A673 (cell line): Measurements from ENCODE around the gene WBP1L. TPM values are rescaled to one million over a fixed set of nuclear protein-coding genes. Genes with fewer than 3 reads are reported as not detected.

Experiments
- BruUV-seq: library from RNA; stranded (reverse); fragments of 400-500 nt; replicated peaks from 2 replicates; lab custom pipeline; 2021; lab: Mats Ljungman, UMichigan
- CTCF ChIA-PET: fragments of 300-600 bp; sonication (Branson Sonifier 250); formaldehyde crosslinking; loops from one replicate; lab custom pipeline; 2022; ENCODE audit warnings: antibody characterized with exemption; lab: Charles Lee
- POLR2A ChIA-PET: fragments of 300-600 bp; sonication (Branson Sonifier 250); formaldehyde crosslinking; loops from one replicate; lab custom pipeline; 2022; ENCODE audit warnings: antibody characterized with exemption; ENCODE audit not compliant: low non-redundant PET; lab: Charles Lee
- DNase-seq: peaks from one replicate; pipeline ENCODE4 v3.0.0-alpha.2; 2015; ENCODE audit warnings: low spot score
- H3K27ac ChIP-seq: fragments of 200-600 bp; sonication (generic); 2 replicates; pipeline ENCODE4 v1.5.1; 2016; ENCODE audit warnings: mixed run types, low read depth, mild to moderate bottlenecking, mixed read lengths, antibody characterized with exemption, low read length; ENCODE audit not compliant: poor library complexity, severe bottlenecking
- H3K27me3 ChIP-seq: fragments of 200-600 bp; sonication (generic); replicated peaks from 2 replicates; pipeline ENCODE4 v1.6.1; 2017; ENCODE audit warnings: mixed run types, low read depth, mild to moderate bottlenecking, mixed read lengths, antibody characterized with exemption, low read length; ENCODE audit not compliant: insufficient read depth, poor library complexity
- H3K36me3 ChIP-seq: fragments of 200-600 bp; sonication (generic); 2 replicates; pipeline ENCODE4 v1.6.1; 2016; ENCODE audit warnings: mixed run types, mild to moderate bottlenecking, mixed read lengths, antibody characterized with exemption, low read length; ENCODE audit not compliant: insufficient read depth, poor library complexity, severe bottlenecking
- H3K4me1 ChIP-seq: fragments of 200-600 bp; sonication (generic); 2 replicates; pipeline ENCODE4 v1.6.1; 2017; ENCODE audit warnings: mixed run types, mild to moderate bottlenecking, mixed read lengths, antibody characterized with exemption, low read length; ENCODE audit not compliant: insufficient read depth, poor library complexity, severe bottlenecking
- H3K4me3 ChIP-seq: fragments of 200-600 bp; sonication (generic); 2 replicates; pipeline ENCODE4 v1.5.1; 2016; ENCODE audit warnings: low read depth, mixed run types, mild to moderate bottlenecking, mixed read lengths, low read length; ENCODE audit not compliant: poor library complexity, severe bottlenecking
- H3K9me3 ChIP-seq: fragments of 200-600 bp; sonication (generic); 2 replicates; pipeline ENCODE4 v1.6.1; 2016; ENCODE audit warnings: mixed run types, low read depth, mild to moderate bottlenecking, mixed read lengths, antibody characterized with exemption, low read length; ENCODE audit not compliant: poor library complexity, severe bottlenecking
- CTCF ChIP-seq: fragments of 300-800, 200-600 bp; sonication (generic); conservative IDR thresholded peaks from 2 replicates; pipeline ENCODE4 v1.5.1; 2017; ENCODE audit warnings: low read depth, mild to moderate bottlenecking, antibody characterized with exemption, low read length, moderate library complexity, mixed read lengths
- EZH2 ChIP-seq: fragments of 200-600 bp; sonication (generic); IDR thresholded peaks from 2 replicates; pipeline ENCODE4 v1.6.1; 2017; ENCODE audit warnings: borderline replicate concordance, low read depth, mild to moderate bottlenecking, mixed read lengths, antibody characterized with exemption, low read length; ENCODE audit not compliant: poor library complexity, severe bottlenecking
- intact Hi-C: fragments of 100-400 bp; cut with micrococcal nuclease; formaldehyde crosslinking; loops from one replicate; pipeline ENCODE4 v1.10.0; 2022; ENCODE audit not compliant: unreplicated experiment
- total RNA-seq: library from RNA; stranded (reverse); gene quantifications from 2 replicates; pipeline ENCODE4 v1.2.3, GENCODE V29; 2021

The WBP1L gene
- total RNA-seq, 1 experiment from 2014 or later: 20.3 TPM

- intact Hi-C loops: loop anchor here (10.0 kb wide), 1 partner anchor 339 kb away; no protein-coding TSS in a partner anchor
- H3K36me3 ChIP-seq: peaks cover 39% of the 10 kb centered on the region
- no peaks in the 10 kb centered on the region for H3K4me1 ChIP-seq
- ChIA-PET POLR2A (no interaction called here), CTCF (no interaction called here)
- H3K4me3 ChIP-seq: no peak overlapping the region
- BruUV-seq: no TSS peak
- H3K9me3 ChIP-seq: no peaks in the 10 kb centered on the region
- TF ChIP-seq CTCF (no peak), EZH2 (no peak)
- H3K27ac ChIP-seq: no peak overlapping the region
- no peaks in the 10 kb centered on the region for H3K27me3 ChIP-seq
- DNase-seq: no peak
These were observed 17.5 kb upstream of the WBP1L start for GRCh38 chr10:102726274-102726673.

DNA sequence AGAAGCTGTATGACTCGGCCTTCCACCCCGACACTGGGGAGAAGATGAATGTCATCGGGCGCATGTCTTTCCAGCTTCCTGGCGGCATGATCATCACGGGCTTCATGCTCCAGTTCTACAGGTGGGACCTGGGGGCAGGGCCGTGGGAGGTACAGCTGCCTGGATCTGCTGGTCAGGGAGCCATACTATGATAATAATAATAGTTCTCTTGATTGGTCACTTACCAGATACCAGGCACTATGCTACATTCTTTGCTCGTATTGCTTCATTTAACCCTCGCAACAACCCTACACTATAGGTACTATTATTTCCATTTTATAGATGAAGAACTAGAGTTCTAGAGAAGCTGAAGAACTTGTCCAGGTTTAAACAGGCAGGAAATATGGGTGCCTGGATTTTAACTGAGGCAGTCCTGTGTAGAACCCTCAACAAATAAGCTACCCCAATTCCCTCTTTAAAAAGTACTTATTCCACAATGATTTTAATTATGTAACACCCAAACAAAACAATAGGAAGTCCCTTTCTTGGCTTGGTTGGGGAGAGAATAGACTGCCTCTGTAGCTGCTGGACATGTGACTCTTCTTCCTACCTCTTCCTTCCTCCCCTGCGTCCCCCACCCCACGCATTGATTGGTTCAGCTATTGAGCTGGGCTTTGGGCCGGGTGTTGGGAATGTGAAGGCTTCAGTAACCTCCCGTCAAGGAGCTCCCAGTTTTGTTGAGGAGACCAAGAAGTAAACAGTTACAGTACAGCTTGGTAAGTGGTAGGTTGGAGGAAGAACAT is 16.5 kb upstream of the WBP1L start:
- Histone ChIP-seq H3K9me3 (no peaks in the 10 kb centered on the region), H3K27me3 (no peaks in the 10 kb centered on the region), H3K27ac (peak overlapping the region; percentile 15), H3K4me1 (no peaks in the 10 kb centered on the region), H3K36me3 (peaks cover 43% of the 10 kb centered on the region), H3K4me3 (no peak overlapping the region)
- DNase-seq: no peak
- no peak for TF ChIP-seq CTCF
- ChIA-PET POLR2A (no interaction called here), CTCF (no interaction called here)
- intact Hi-C loops: loop anchor here (10.0 kb wide), 1 partner anchor 338 kb away; no protein-coding TSS in a partner anchor
- BruUV-seq: no TSS peak

- DNase-seq: peak; percentile 78
- H3K4me1 ChIP-seq: no peaks in the 10 kb centered on the region
- H3K4me3 ChIP-seq: no peak overlapping the region
- peaks cover 39% of the 10 kb centered on the region for H3K36me3 ChIP-seq
- no TSS peak for BruUV-seq
- intact Hi-C loops: loop anchor here (2.0 to 10.0 kb wide), 3 partner anchors 103 to 335 kb away; no protein-coding TSS in a partner anchor
- ChIA-PET POLR2A (no interaction called here), CTCF (no interaction called here)
- no peaks in the 10 kb centered on the region for H3K27me3 ChIP-seq
- no peaks in the 10 kb centered on the region for H3K9me3 ChIP-seq
- H3K27ac ChIP-seq: no peak overlapping the region
- peak; percentile 94 for TF ChIP-seq CTCF
- no peak for TF ChIP-seq EZH2
These were observed 14.4 kb upstream of the WBP1L start for GRCh38 chr10:102729029-102730026.
